ENCODE data around the gene MANBA. TPM values are rescaled to one million over a fixed set of nuclear protein-coding genes. Genes with fewer than 3 reads are reported as not detected.

Gene MANBA
- 0.49 and 3.1 TPM in 2 replicates for total RNA-seq (2014; rRNA removed; shearing (Covaris generic); ENCODE audit: low replicate concordance)

DNA sequence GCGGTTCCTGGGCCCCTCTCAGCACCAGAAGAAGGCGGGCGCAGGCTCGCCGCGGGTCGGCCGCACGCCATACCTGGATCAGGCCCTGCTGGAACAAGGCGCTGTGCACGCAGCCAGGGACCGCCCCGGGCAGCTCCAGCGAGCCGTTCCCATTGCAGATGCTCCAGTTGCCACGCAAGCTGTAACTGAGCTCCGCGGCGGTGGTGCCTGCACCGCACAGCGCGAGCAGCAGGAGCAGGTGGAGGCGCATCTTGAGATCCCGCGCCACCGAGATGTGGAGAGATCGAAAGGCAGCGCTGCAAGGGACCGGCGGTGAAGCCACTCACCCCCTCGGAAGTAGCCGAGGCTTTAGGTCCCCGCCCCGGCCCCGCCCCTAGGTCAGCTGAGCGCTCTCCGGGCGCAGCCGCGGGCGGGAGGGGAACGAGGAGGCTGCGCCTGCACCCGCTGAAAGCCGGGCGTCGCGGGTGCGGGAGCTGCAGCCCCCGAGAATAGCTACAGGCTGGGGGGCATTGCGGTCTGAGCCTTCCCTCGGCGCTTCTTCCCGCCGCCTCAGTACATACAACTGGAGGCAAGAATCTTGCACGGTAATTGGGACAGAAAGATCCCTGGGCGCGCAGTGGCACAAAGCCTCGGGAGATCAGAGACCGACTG, at the start of gene MANBA:
Gene MANBA (minus strand): TSS at position 324 of the 651 bp plus-strand sequence. CDS start 74 bp downstream, at position 250.
- H3K27me3 ChIP-seq = no peaks in the 10 kb centered on the region
- no peaks in the 10 kb centered on the region for H3K9me3 ChIP-seq
- H3K4me3 ChIP-seq = peak within 1 kb of the TSS; percentile 63
- H3K36me3 ChIP-seq = no peaks in the 10 kb centered on the region
- DNase-seq = peak; percentile 69

DNA sequence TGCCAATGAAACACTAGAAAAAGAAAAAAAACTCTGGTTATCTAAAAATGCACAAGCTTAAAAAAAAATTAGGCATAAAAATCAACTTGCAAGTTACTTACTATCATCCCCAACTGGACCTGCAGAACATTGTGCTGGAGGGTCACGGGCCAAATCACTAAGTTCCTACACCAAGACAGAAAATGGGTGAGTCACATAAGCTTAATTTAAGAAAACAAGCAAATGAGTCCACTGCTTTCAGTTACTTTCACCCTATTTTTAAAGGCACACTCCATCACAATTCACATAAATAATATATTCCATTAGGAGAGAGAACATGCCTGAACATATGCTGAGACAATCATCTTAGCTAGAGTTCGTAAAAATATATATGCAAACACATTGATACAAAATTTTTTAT, 48.9 kb upstream of the MANBA start:
- Histone ChIP-seq H3K36me3 (peaks cover 58% of the 10 kb centered on the region), H3K9me3 (no peaks in the 10 kb centered on the region), H3K4me3 (no peak overlapping the region), H3K27me3 (no peaks in the 10 kb centered on the region)
- no peak for DNase-seq

DNA sequence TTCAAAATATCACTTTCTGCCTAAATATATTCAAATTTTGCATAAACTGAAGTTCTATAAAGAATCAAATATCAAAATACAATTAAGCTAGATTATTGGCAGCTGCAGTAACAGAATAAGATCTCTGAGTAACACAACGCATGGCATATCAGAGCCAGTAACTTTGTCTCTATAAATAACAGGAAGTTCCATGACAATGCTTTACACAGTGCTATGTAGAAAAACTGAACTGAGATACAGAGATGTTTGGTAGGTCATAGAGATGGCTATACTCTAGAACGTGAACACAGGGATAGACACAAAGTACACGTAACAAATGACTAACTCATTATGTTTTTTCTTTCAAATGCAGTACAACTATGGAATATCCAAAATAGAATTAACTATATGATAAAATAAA, 48.4 kb upstream of the MANBA start:
- Histone ChIP-seq H3K9me3 (no peaks in the 10 kb centered on the region), H3K36me3 (peaks cover 59% of the 10 kb centered on the region), H3K27me3 (no peaks in the 10 kb centered on the region), H3K4me3 (no peak overlapping the region)
- DNase-seq = no peak

GRCh38 chr4:102808009-102808408, 47.2 kb upstream of the MANBA start:
- peaks cover 59% of the 10 kb centered on the region for H3K36me3 ChIP-seq
- H3K27me3 ChIP-seq = no peaks in the 10 kb centered on the region

DNA sequence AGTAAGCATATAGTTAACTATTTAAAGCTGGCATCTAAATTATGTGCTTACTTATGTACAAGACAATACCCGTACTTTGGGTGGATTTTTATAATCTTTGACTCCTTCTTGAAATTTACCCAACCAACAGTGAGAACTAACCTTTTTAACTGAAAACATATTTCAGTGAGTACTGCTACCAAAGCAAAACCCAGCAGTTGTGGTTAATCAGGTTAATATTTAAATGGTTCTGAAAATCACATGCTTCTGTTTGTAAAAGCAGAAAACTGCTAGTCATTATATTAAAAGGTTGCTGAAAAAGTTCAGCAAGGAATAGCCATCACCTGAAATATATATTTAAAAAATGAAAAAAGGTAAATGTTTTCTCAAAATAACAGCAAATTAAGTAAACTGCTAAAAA, 46.6 kb upstream of the MANBA start:
- H3K27me3 ChIP-seq = no peaks in the 10 kb centered on the region
- DNase-seq = no peak
- no peak overlapping the region for H3K4me3 ChIP-seq
- peaks cover 57% of the 10 kb centered on the region for H3K36me3 ChIP-seq
- no peaks in the 10 kb centered on the region for H3K9me3 ChIP-seq

More at GRCh38 chr4:102808009-102808408, 47.2 kb upstream of the MANBA start:
- no peaks in the 10 kb centered on the region for H3K9me3 ChIP-seq
- no peak overlapping the region for H3K4me3 ChIP-seq
- no peak for DNase-seq

DNA sequence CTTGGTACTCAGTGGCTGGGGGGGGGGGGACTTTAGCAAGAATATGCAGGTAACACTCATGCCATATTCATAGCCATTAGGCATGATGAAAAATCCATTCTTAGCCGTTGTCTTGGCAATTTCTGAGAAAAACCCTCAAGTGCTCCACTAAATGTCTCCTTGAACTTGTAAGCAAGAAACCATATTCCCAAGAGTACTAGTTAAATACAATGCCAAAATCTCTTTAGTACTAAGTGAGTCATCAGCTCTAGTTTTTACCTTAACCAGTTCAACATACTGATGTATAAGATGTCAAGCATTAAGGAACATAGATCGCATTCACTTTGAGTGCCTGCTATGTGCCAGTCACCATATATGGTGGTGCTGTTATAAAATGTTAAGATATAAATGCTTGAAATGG, 39.0 kb upstream of the MANBA start:
- no peak for DNase-seq
- Histone ChIP-seq H3K9me3 (no peaks in the 10 kb centered on the region), H3K36me3 (peaks cover 73% of the 10 kb centered on the region), H3K4me3 (no peak overlapping the region), H3K27me3 (no peaks in the 10 kb centered on the region)

DNA sequence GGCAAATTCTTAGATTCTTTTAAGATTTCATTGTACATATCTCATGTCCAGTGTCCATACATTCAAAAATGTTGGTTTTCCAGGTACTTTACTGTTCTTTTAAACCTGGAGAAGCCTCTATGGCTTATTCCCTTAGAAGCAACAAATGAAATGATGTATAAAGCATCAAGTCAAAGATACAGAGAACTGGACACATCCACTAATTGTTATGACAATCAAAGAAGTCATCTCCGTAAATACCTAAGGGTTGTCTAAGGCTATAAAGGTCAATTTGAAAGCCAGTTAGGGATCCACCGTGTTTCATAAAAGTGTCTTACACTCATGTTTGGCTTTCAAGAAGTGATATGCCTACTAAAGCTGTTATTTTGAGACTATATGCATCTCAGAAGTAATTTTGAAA, 34.2 kb upstream of the MANBA start:
- Histone ChIP-seq H3K27me3 (no peaks in the 10 kb centered on the region), H3K4me3 (no peak overlapping the region), H3K9me3 (no peaks in the 10 kb centered on the region), H3K36me3 (peaks cover 56% of the 10 kb centered on the region)
- no peak for DNase-seq

GRCh38 chr4:102792361-102792936, 31.7 kb upstream of the MANBA start:
- H3K36me3 ChIP-seq = peaks cover 36% of the 10 kb centered on the region
- no peaks in the 10 kb centered on the region for H3K27me3 ChIP-seq
- H3K4me3 ChIP-seq = no peak overlapping the region
- 0 out of 2 replicates have a peak, but pooled peaks cover 2% of the 10 kb centered on the region for H3K9me3 ChIP-seq
- DNase-seq = no peak

DNA sequence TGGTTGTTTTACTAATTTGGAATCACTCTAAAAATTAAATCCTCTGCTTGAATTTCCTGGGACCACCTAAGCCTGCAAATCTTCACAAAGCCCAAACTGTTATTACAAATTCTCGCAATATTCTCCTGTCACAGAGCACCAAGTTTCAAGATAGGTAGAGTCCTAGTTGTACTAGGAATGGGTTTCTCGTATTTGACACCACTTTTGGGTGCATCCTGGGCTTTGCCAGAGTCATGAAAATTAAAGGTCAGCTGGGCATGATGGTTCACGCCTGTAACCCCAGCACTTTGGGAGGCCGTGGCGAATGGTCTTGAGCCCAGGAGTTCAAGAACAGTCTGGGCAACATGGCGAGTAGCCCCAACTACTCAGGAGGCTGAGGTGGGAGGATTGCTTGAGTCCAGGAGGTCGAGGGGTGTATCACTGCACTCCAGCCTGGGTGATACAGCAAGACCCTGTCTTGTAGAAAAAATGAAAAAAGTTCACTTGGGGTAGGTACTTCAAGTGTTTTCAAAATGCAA, 30.6 kb upstream of the MANBA start:
- Histone ChIP-seq H3K9me3 (0 out of 2 replicates have a peak, but pooled peaks cover 2% of the 10 kb centered on the region), H3K36me3 (peaks cover 30% of the 10 kb centered on the region), H3K27me3 (no peaks in the 10 kb centered on the region), H3K4me3 (no peak overlapping the region)
- DNase-seq = no peak

DNA sequence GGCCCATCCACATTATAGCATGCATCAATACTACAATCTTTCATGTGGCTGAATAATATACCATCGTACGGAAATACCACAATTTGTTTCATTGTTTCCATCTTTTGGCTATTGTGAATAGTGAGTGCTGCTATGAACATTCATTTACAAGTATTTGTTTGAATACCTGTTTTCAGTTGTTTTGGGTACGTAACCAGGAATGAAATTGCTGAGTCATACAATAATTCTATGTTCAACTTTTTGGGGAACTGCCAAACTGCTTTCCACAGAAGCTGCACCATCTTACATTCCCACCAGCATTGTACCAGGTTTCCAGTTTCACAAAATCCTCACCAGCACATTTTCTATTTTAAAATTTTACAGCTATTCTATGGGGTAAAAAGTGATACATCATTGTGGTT, 28.5 kb upstream of the MANBA start:
- 0 out of 2 replicates have a peak, but pooled peaks cover 2% of the 10 kb centered on the region for H3K9me3 ChIP-seq
- no peak for DNase-seq
- no peaks in the 10 kb centered on the region for H3K27me3 ChIP-seq
- peaks cover 13% of the 10 kb centered on the region for H3K36me3 ChIP-seq
- H3K4me3 ChIP-seq = no peak overlapping the region

DNA sequence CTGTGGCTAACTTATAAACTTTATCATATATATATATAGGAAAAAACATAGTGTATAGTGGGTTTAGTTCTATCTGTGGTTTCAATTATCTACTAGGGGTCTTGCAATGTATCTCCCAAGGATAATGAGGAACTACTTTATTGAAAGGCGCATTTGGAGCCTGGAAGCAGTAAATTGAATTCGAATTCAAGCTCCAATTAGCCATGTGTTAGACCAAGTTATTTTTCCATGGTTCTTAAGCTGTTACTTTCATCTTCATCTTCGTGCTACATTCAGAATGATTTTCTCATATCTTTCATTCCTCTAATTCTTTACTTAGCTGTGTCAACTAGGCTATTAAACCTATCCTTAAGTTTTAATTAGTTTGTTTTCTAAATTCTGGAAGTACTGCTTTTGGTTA, 27.2 kb upstream of the MANBA start:
- peaks cover 4% of the 10 kb centered on the region for H3K36me3 ChIP-seq
- no peak for DNase-seq
- H3K27me3 ChIP-seq = no peaks in the 10 kb centered on the region
- H3K9me3 ChIP-seq = 0 out of 2 replicates have a peak, but pooled peaks cover 2% of the 10 kb centered on the region
- no peak overlapping the region for H3K4me3 ChIP-seq

- DNase-seq = no peak
- Histone ChIP-seq H3K27me3 (no peaks in the 10 kb centered on the region), H3K4me3 (no peak overlapping the region), H3K9me3 (0 out of 2 replicates have a peak, but pooled peaks cover 2% of the 10 kb centered on the region), H3K36me3 (no peaks in the 10 kb centered on the region; the same call in 1 of the 2 replicates)
Measured at GRCh38 chr4:102787096-102787881, 26.5 kb upstream of the MANBA start.

DNA sequence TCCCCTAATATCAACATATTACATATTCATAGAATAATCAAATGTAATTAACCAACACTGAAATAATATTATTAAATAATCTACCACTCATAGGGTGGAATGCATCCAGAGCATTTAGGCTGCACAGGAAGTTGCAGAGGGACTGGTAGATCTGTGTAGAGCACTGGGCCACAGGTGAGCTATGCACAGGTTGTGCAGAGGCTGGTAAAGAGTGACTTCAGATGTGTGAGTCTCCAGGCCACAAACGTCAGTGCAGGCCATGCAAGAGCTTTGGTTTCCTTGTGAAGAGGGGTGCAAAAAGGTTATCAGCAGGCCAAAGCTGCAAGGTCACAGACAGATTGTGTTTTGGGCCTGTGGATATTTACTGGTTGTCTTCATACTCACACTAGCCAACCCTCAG, 25.5 kb upstream of the MANBA start:
- Histone ChIP-seq H3K9me3 (0 out of 2 replicates have a peak, but pooled peaks cover 2% of the 10 kb centered on the region), H3K27me3 (no peaks in the 10 kb centered on the region), H3K4me3 (no peak overlapping the region), H3K36me3 (no peaks in the 10 kb centered on the region; the same call in 1 of the 2 replicates)
- no peak for DNase-seq

DNA sequence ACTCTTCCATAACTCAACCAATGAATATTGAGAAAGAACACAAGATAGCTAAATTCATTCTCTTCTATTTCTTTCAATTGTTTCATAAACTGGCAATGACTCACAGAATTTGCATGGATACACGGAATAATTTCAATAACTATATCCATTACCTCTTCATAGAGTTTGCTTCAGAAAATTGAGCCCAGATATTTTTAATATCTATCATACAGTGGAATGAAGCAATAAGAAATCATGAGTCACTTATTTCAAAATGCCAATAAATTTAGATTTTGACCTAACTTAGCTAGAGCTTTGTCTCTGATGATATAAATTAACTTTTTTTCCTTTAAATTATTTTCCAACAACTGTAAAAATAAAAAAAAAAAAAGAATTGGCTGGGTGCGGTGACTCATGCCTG, 22.2 kb upstream of the MANBA start:
- H3K36me3 ChIP-seq = no peaks in the 10 kb centered on the region
- H3K9me3 ChIP-seq = 0 out of 2 replicates have a peak, but pooled peaks cover under 1% of the 10 kb centered on the region
- DNase-seq = no peak
- no peaks in the 10 kb centered on the region for H3K27me3 ChIP-seq
- no peak overlapping the region for H3K4me3 ChIP-seq

DNA sequence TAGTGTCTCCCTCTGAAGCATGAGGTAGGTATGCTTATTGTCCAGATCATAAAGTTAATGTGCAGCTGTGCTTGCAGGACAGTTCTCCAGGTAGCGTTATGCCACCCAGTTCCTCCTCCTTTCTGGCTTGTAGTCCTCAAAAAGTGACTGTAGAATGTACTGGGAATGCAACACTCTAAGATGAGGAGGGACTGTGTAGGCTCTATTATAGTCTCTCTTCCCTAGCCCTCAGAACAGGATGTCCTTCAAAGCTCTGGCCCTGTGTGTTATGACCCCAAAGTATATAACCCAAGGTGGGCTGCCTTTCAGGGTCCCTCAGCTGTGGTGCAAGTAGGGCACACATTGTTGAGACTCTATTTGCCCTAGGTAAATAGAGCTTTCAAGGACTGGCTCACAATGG, 20.8 kb upstream of the MANBA start:
- H3K36me3 ChIP-seq = no peaks in the 10 kb centered on the region
- no peaks in the 10 kb centered on the region for H3K27me3 ChIP-seq
- no peaks in the 10 kb centered on the region for H3K9me3 ChIP-seq
- no peak for DNase-seq
- no peak overlapping the region for H3K4me3 ChIP-seq

- no peak for DNase-seq
- Histone ChIP-seq H3K9me3 (no peaks in the 10 kb centered on the region), H3K27me3 (no peaks in the 10 kb centered on the region), H3K36me3 (no peaks in the 10 kb centered on the region), H3K4me3 (no peak overlapping the region)
Measured at GRCh38 chr4:102780476-102781144, 19.8 kb upstream of the MANBA start.

GRCh38 chr4:102779204-102779603, 18.4 kb upstream of the MANBA start:
- no peaks in the 10 kb centered on the region for H3K36me3 ChIP-seq
- H3K9me3 ChIP-seq = no peaks in the 10 kb centered on the region
- DNase-seq = no peak
- H3K27me3 ChIP-seq = no peaks in the 10 kb centered on the region
- H3K4me3 ChIP-seq = no peak overlapping the region
